Measurements from ENCODE around the gene LPCAT3. TPM values are rescaled to one million over a fixed set of nuclear protein-coding genes. Genes with fewer than 3 reads are reported as not detected.

The LPCAT3 gene
- total RNA-seq, 2 donors from 2014 or later: 22.0 to 31.9 TPM

DNA sequence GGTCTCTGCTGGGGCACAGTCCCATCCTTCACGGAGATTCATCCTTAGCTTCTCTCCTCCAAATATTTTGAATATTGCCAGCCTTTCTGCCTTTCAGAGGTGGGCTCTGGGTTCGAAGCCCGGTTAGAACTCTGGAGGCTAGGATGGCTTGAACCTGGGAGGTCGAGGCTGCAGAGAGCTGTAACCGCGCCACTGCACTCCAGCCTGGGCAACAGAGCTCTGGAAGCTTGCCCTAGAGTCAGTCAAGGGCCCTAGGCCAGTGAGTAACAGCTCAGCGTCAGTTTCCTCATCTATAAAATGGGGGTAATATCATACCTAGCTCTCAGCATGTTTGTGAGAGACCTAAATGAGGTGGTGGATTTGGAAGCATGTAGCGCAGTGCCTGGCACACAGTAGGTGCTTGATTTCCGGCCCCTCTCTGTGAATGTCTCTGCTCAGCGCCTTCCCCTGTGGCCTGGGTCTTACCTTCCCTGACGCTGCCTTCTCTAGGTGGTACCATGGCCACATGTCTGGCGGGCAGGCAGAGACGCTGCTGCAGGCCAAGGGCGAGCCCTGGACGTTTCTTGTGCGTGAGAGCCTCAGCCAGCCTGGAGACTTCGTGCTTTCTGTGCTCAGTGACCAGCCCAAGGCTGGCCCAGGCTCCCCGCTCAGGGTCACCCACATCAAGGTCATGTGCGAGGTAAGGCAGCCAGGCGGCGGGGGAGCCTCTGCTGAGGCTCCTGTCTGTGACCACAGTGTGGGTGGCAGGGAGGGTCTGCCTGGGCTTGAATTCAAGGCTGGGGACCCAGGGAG lies 63.8 kb downstream of the LPCAT3 start:
- peak overlapping the region; percentile 97 to 99 for H3K27ac Mint-ChIP-seq
- ATAC-seq (no peak), DNase-seq (ENCODE audit: low spot score in 2 of 2) (no peak)
- H3K9me3 Mint-ChIP-seq: no peaks in the 10 kb centered on the region
- peaks cover 79 to 81% of the 10 kb centered on the region in 2 donors for H3K36me3 Mint-ChIP-seq

DNA sequence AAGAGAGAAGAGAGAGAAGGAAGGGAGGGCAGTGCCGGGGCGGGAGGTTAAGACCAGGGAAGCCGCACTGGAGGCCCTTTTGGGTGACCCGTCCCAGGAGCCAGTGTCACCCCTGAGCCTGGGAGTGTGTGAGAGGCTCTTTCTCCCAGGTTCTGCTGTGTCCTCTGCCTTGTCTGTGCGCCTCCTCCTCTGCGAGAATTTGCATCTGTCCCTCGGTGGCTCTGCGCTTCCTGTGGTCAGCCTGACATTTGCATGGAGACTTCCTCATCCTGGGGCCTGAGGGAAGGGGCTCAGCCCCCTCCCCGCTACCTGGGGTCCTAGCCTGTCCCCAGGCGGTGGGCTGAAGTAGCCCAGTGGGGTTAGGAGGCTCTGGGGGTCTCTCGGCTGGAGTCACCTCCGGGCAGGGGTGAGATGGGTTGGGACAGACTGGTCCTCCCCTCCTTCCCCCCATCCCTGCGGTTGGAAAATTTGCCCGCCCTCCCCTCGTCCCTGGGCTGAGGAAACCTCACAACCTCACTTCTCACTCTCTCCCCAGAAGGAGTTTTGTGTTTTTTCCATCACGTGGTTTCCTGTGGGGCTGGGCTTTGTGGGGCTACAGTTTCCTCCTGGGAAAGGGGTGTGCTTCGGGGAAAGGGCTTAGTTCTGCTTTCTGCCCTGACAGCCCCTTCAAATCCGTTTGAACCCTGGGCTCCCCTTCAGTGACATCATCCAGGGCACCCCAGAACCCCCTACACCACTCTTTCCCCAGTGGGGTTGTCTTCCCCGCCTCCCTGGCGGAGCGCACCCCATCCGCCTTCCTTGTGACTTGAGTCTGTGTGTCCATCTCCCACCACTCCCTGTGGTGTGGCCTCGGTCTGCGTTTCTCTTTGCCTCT lies 64.6 kb downstream of the LPCAT3 start:
- DNase-seq (ENCODE audit: low spot score in 2 of 2): peak; percentile 67 to 92
- peak; percentile 55 for ATAC-seq
- Mint-ChIP-seq H3K27ac (peak overlapping the region; percentile 97 to 99), H3K9me3 (no peaks in the 10 kb centered on the region), H3K36me3 (peaks cover 71 to 77% of the 10 kb centered on the region in 2 donors)

DNA sequence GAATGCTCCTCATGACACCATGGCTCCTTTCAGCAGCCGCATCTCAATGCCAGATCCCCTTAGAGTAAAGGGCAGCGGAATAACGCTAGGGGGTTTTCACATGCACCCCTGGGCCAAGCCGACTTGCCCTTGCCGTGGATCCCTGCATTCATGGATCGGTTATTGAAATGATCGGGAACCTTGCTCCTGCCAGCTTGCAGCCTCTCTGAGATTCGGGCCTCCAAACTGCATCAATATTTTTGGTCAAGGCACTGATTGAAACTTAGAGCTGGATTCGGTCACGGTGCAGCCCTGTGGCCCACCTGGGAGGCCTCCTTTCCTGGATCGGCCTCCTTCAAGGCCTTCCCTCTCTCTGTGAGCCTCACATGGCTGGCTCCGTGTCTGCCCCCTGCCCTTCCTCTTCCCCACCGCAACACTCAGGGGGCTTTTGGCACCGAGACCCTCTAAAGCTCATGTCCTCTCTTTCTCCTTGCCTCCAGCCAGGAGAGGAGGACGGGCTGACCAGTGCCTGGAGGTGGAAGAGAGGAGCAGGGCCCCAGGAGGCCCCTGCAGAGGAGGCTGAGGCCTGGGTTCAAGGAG lies 65.3 kb downstream of the LPCAT3 start:
- H3K9me3 Mint-ChIP-seq: no peaks in the 10 kb centered on the region
- ATAC-seq (no peak), DNase-seq (ENCODE audit: low spot score in 2 of 2) (no peak)
- H3K36me3 Mint-ChIP-seq: peaks cover 69% of the 10 kb centered on the region in 2 donors
- peak overlapping the region; percentile 97 to 99 for H3K27ac Mint-ChIP-seq

DNA sequence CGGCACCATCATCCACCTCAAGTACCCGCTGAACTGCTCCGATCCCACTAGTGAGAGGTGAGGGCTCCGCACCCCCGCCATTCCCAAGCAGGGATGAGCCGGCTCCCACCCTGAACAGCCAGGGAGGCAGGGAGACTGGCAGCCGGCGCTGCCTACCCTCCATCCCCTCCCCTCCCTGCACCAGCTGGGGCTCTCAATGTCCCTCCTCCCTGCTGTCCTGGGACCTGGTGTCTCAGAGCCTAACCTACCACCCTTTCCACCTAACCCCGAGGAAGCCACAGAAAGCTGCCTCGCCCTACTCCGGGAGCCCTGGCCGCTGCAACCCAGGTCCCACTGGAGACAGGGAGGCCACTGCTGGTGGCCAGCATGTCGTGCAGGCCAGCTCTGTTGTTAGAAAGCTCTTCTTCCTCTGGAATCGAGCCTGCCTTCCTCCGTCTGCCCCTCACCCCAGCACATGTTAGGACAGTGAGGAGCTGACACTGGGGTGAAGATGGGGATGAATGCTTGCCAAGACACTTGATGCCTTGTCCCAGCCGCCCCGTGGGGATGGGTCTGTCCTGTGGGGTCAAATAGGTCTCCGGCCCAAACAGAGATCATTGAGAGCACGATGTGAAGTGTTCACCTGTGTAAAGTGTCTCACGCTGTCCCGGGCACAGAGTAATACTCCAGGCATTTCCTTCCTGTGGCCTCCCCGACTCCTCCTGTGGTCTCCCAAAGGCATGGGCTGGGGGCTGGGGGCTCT lies 66.0 kb downstream of the LPCAT3 start:
- H3K27ac Mint-ChIP-seq: peak overlapping the region; percentile 97 to 99
- ATAC-seq (peak in 1 of 2 donors; percentile 9), DNase-seq (ENCODE audit: low spot score in 2 of 2) (peak in 1 of 2 donors; percentile 65)
- H3K9me3 Mint-ChIP-seq: no peaks in the 10 kb centered on the region
- H3K36me3 Mint-ChIP-seq: peaks cover 70% of the 10 kb centered on the region in 2 donors

DNA sequence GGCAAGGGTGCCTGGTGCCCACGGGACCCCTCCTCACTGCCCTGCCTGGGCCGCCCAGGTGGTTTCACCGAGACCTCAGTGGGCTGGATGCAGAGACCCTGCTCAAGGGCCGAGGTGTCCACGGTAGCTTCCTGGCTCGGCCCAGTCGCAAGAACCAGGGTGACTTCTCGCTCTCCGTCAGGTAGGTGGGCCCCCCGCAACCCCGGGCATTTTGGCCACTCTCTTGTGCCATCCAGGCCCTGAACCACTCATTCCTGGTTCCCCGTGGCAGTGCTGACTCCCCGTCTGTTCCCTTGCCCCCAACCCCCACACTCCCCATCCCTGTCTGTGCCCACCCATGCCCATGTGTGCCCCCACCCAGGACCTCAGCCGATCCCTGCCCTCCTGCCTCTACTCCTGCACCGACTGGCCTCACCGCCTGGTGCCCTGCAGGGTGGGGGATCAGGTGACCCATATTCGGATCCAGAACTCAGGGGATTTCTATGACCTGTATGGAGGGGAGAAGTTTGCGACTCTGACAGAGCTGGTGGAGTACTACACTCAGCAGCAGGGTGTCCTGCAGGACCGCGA lies 66.6 kb downstream of the LPCAT3 start:
- Mint-ChIP-seq H3K36me3 (peaks cover 70% of the 10 kb centered on the region in 2 donors), H3K9me3 (no peaks in the 10 kb centered on the region), H3K27ac (peak overlapping the region; percentile 97 to 99)
- ATAC-seq (peak in 1 of 2 donors; percentile 4), DNase-seq (ENCODE audit: low spot score in 2 of 2) (peak in 1 of 2 donors; percentile 68)

DNA sequence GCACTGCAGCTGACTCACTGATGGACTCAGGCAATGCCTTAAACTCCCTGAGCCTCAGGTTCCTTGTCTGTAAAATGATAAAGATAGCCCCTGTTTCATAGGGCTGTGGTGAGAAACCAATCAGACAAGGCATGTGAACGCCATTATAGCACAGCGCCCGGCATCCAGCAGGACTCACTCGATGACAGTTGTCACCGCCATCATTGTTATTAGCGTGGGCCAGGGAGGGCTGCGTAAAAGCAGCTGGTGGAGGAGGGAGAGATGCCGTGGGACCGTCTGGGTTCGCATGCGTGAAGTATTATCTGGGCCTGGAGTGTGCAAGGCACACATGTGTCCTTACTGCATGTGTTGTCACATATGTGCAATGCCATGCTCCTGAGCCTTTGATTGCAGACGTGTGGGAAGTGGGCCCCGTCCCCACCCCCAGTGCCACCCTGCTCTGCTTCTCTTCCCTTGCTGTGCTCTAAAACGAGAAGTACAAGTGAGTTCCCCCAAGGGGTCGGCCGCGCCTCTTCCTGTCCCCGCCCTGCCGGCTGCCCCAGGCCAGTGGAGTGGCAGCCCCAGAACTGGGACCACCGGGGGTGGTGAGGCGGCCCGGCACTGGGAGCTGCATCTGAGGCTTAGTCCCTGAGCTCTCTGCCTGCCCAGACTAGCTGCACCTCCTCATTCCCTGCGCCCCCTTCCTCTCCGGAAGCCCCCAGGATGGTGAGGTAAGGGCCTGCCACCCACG lies 67.3 kb downstream of the LPCAT3 start, which contains the start of gene PTPN6:
PTPN6 (plus strand) TSS at position 546 of the 730 bp plus-strand sequence; CDS start at position 703, 157 bp downstream.
- peaks cover 64 to 70% of the 10 kb centered on the region in 2 donors for H3K36me3 Mint-ChIP-seq
- DNase-seq (ENCODE audit: low spot score in 2 of 2) (peak; percentile 55 to 70), ATAC-seq (peak; percentile 9)
- peak within 1 kb of the TSS; percentile 97 to 99 for H3K27ac Mint-ChIP-seq
- H3K9me3 Mint-ChIP-seq: no peaks in the 10 kb centered on the region

DNA sequence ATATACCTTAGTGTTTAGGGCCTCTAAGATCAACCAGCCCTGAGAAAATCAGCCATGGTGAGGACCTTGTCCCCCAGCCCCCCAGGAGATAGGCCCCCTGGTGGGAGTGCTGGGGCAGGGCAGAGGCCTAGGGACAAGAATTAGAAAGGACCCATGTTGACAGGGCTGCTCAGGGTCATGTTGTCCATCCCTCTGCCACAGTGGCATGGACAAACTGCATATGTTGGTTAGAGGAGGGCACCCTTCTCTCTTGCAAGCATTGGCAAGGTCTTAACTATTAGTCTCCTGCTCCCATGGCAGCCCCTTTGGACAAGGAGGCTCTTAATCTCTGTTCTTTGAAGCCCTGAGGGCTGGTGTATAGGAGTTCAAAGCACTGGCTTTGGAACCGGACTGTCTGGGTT lies 67.9 kb downstream of the LPCAT3 start:
- H3K9me3 Mint-ChIP-seq: no peaks in the 10 kb centered on the region
- ATAC-seq: no peak
- DNase-seq (ENCODE audit: low spot score in 2 of 2): no peak

DNA sequence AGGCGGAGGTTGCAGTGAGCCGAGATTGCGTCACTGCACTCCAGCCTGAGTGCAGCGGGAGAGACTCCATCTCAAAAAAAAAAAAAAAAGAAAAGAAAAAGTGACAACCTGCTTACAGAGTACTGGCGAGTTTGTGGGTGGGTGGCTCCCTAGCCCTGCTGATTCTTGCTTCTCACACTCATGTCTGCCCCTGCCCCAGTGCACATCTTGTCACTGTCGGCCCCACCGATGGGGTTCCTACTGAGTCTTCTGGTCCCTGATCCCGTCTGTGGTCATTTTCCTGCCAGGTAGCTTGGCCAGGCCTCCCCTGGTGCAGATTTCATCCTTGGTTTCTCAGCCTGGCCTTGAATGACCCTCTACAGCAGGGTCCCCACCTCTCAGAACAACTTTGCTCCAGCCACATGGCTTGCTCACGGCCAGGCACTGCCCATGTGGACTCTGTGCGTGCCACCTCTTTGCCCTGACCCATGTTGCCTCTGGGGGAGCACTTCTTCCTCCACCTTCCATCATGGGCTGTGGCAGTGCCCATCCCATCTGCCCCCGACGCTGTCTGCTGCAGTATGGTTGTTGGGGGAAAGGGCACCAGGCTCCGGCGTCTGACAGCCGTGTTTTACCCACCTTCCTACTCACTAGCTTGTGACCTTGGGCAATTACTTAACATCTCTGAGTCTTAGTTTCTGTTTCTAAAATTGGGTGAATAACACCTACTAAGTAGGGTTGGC lies 69.2 kb downstream of the LPCAT3 start:
- ATAC-seq (no peak), DNase-seq (ENCODE audit: low spot score in 2 of 2) (no peak)
- no peaks in the 10 kb centered on the region for H3K9me3 Mint-ChIP-seq
- peaks cover 45 to 72% of the 10 kb centered on the region in 2 donors for H3K36me3 Mint-ChIP-seq
- peak overlapping the region; percentile 80 to 99 for H3K27ac Mint-ChIP-seq

More for the DNA sequence above, 67.9 kb downstream of the LPCAT3 start:
- Mint-ChIP-seq H3K36me3 (peaks cover 58 to 71% of the 10 kb centered on the region in 2 donors), H3K27ac (peak overlapping the region; percentile 93 to 99)

DNA sequence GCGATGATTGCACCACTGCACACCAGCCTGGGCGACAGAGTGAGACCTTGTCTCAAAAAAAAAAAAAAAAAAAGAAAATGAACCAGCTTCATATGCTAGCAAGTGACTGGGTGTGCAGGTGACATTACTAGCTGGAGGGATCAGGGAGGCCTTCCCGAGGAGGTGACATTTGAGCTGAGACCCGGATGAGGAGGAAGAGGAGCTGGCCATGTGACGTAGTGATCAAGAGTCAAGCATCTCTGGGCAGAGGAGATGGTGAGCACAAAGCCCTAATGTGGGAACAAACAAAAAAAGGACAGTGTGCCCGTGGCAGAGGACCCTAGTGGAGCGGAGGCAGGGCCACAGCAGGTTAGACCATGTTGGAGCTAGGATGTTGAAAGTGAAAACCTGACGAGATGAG lies 70.7 kb downstream of the LPCAT3 start:
- Mint-ChIP-seq H3K9me3 (no peaks in the 10 kb centered on the region), H3K36me3 (peaks cover 30 to 64% of the 10 kb centered on the region in 2 donors), H3K27ac (peak overlapping the region; percentile 86 to 99)
- ATAC-seq (no peak), DNase-seq (ENCODE audit: low spot score in 2 of 2) (no peak)

DNA sequence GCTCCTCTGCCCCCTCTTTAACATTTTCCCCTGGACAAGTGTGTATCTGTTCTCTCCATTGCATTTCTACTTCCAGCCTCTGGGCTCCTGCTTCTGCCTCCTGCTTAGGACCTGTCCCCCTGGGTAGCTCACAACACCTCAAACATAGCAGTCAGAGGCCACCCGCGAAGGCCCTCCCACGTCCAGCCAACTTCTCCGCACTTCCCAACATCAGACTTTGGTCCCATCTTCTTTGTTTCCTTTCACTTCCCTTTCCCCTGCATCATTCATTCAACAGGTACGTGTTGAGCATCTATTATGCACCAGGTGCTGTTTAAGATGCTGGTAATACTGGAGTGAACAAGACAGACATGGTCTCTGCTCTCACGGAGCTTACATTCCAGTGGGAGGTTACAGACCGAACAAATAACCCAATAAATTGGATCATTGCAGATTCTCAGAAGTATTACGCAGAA lies 71.3 kb downstream of the LPCAT3 start:
- peaks cover 24 to 57% of the 10 kb centered on the region in 2 donors for H3K36me3 Mint-ChIP-seq
- no peak for DNase-seq (ENCODE audit: low spot score in 2 of 2)
- H3K9me3 Mint-ChIP-seq: no peaks in the 10 kb centered on the region
- no peak for ATAC-seq
- H3K27ac Mint-ChIP-seq: peak overlapping the region; percentile 99 to 100

DNA sequence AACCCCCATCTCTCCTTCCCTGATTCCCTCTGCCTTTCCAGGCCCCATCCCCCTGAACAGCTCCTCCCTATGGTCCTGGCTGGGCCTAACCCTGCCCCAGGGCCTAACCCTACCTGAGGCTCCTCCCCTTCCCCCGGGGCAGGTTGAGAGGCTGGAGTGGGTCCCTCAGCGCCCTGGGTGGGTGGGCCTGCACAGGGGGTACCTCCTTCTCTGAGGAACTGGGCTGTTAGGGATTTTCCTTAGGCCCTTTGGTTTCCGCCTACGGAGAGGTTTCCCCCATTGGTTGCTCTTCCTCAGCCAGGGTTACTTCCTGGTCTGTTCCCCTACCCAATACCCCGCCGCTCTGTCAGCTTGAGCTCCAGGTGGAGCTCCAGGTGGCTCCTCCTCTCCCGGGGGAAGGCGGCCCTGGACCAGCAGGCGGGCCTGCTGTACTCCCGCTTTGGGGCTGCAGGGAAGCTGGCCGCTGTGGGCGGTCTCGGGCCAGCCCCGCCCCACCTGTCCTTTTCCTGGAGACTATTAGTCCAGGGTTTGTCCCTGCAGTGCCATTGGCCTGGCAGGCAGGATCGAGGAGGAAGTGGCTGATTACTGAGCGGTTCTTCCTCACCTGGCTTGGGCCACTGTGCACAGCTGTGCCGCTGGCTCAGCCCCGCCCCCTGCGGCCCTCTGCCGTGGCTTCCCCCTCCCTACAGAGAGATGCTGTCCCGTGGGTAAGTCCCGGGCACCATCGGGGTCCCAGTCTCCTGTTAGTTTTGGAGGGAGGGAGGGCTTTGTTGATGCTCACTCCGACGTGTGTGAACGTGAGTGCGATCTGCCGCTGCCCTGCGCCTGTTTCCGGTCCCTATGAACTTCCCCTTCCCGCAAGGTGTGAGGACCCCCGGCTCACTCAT lies 72.0 kb downstream of the LPCAT3 start:
- peak; percentile 76 to 92 for DNase-seq (ENCODE audit: low spot score in 2 of 2)
- H3K9me3 Mint-ChIP-seq: no peaks in the 10 kb centered on the region
- peak; percentile 41 to 45 for ATAC-seq
- H3K36me3 Mint-ChIP-seq: peaks cover 19 to 53% of the 10 kb centered on the region in 2 donors
- H3K27ac Mint-ChIP-seq: peak overlapping the region; percentile 99 to 100

DNA sequence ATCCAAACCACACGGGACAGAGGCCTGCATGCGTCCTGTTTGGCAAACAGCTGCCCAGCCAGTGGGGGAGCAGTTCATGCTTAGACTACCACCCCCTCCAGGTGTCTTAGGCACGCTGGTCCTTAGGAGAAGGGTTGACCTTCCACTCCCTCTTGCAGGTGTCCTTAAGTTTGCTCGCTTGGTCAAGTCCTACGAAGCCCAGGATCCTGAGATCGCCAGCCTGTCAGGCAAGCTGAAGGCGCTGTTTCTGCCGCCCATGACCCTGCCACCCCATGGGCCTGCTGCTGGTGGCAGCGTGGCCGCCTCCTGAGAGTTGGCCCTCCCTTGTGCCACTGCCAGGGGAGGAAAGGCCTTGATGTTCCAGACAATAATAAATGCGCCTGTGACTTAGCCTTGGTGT lies 72.7 kb downstream of the LPCAT3 start:
- DNase-seq (ENCODE audit: low spot score in 2 of 2) (peak in 1 of 2 donors; percentile 63), ATAC-seq (no peak)
- Mint-ChIP-seq H3K9me3 (no peaks in the 10 kb centered on the region), H3K36me3 (peaks cover 19 to 48% of the 10 kb centered on the region in 2 donors), H3K27ac (peak overlapping the region; percentile 99 to 100)

DNA sequence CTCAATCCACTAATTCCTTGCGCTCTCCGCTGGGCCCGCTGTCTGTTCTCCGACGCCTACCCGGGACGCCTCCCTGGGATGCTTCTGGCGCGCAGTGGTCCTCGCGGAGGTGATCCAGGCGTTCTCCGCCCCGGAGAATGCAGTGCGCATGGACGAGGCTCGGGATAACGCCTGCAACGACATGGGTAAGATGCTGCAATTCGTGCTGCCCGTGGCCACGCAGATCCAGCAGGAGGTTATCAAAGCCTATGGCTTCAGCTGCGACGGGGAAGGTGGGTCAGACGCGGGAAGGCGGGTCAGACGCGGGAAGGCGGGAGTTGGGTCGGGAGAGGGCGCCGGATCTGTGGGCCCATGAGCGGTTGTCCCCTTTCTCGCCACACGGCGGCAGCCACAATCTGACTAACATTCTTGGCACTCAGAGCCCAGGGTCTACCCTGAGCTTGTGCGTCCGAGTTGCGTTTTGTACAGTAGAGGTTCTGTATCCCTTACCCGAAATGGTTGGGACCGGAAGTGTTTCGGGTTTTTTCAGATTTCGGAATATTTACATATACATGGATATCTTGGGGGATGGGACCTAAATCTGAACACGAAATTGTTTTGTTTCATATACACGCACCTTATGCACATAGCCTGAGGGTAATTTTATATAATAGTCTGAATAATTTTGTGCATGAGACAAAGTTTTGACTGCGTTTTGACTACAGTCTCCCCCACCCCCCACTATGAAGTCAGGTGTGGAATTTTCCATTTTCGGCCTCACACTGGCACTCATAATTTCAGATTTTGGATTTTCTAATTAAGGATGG lies 73.7 kb downstream of the LPCAT3 start:
- peak; percentile 46 to 48 for ATAC-seq
- Mint-ChIP-seq H3K9me3 (no peaks in the 10 kb centered on the region), H3K27ac (peak overlapping the region; percentile 99 to 100), H3K36me3 (peaks cover 20 to 46% of the 10 kb centered on the region in 2 donors)
- peak; percentile 86 to 91 for DNase-seq (ENCODE audit: low spot score in 2 of 2)
